GM12878 (cell line): ENCODE results near the gene STXBP5.

Experiments used
- BACH1 ChIP-seq: fragments of 450-650 bp; IDR thresholded peaks from 2 replicates; pipeline ENCODE4 v1.6.1; 2017; ENCODE audit warnings: mild to moderate bottlenecking, borderline replicate concordance
- CTCF ChIP-seq, 3 experiments: IDR thresholded peaks in 2 of 3; conservative IDR thresholded peaks in 1 of 3; 2 replicates each; pipeline ENCODE4 v1.5.1; 2011; ENCODE audit warnings: low read depth in 3 of 3, low read length in 3 of 3, mild to moderate bottlenecking in 3 of 3, control low read depth in 2 of 3, moderate library complexity in 2 of 3, inconsistent platforms in 1 of 3, mixed read lengths in 1 of 3; ENCODE audit not compliant: control insufficient read depth in 2 of 3, insufficient read depth in 1 of 3; ENCODE audit errors: extremely low read depth in 1 of 3
- KDM1A ChIP-seq: fragments of 200-600 bp; sonication (generic); IDR thresholded peaks from 2 replicates; pipeline ENCODE4 v1.6.1; 2016; ENCODE audit warnings: borderline replicate concordance
- POLR2A ChIP-seq: IDR thresholded peaks from 2 replicates; pipeline ENCODE4 v1.6.1; 2011; ENCODE audit warnings: low read depth, mild to moderate bottlenecking, low read length
- RAD21 ChIP-seq: IDR thresholded peaks from 2 replicates; pipeline ENCODE4 v1.6.1; 2011; ENCODE audit warnings: mild to moderate bottlenecking, low read depth, low read length, moderate library complexity; ENCODE audit not compliant: insufficient read depth
- RB1 ChIP-seq: fragments of 450-650 bp; formaldehyde crosslinking; IDR thresholded peaks from 2 replicates; pipeline ENCODE4 v1.6.1; 2017; ENCODE audit warnings: mild to moderate bottlenecking, borderline replicate concordance
- TCF12 ChIP-seq: IDR thresholded peaks from 2 replicates; pipeline ENCODE4 v1.6.1; 2011; ENCODE audit warnings: low read depth, mild to moderate bottlenecking, low read length

- no peak for TF ChIP-seq POLR2A
- no peak for TF ChIP-seq TCF12
- no peak for TF ChIP-seq CTCF (IDR thresholded peaks at IDR 0.05 in 2 of 3, conservative IDR thresholded peaks at IDR 0.05 in 1 of 3; ENCODE audit: control insufficient read depth in 2 of 3, extremely low read depth in 1 of 3, insufficient read depth in 1 of 3, low read depth in 3 of 3, low read length in 3 of 3)
- TF ChIP-seq KDM1A, result no peak
- no peak for TF ChIP-seq RB1
- TF ChIP-seq BACH1, result no peak
- no peak for TF ChIP-seq RAD21
These were observed 51.9 kb downstream of the STXBP5 start for GRCh38 chr6:147255948-147256674.
